ENCODE data around the gene PTPRH.
"Not testable (repeated sequence)": the region's sequence is repeated elsewhere in the genome, so short reads cannot be mapped to it uniquely, and the experiment has no call there.

PTPRH gene

DNA sequence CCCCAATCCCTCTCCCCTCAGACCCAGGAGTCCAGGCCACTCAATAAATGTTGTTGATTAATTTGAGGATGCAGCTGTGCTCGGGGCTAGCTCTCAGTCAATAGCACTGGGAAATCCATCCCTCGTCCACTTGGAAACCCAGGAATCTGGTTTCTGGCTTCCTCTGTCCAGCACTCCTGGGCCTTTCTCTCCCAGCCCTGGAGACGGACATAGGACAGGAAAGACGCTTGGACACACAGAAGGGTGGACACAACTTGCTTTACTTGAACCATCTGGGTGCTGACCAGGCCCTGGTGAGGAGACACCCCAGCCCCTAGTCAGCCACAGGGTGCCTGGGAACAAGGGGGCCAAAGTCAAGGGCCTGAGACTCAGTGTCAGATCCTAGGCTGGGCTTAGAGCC is 50.9 kb downstream of the PTPRH start:
- no peak for DNase-seq

DNA sequence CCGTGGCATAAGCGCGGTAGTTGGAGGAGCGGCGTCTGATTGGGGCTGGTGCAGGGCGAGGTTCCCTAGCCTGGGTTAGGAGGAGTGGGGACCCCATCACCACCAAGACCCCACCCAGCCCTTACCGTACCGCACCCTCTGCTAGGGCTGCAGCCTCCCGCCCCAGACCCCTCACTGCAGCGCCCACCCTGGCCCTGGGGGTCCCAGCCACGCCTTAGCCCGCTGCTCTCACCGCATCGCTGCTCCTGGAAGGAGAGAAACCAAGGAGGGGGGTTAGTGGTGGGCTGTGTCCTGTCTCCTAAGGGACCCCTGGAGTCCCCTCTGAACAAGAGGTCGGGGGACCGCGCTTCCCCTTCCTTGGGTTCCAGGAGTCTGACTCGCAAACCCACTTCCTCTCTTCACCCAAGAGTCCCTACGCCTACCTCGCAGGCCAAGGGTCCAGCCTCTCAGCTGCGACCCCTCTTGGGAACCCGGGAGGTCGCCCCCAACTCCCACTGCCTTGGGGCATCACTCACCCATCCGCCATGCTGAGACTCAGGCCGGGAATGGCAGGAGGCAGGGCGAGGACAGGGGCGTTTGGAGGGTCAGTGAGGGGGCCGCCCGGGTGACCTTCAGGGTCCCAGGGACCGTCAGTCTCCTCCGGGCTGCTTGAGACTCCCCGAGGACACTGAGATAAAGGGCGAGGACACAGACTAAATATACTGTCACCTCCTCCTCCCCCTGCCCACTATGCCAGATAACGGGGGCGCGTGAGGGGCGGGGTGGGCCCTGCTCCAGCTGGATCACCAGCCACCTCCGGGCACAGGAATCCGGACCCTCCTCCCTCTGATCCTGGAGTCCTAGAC is 52.0 kb downstream of the PTPRH start, which contains the start of gene TNNI3:
Gene TNNI3, minus strand, starts transcription at position 669 of the 845 bp plus-strand sequence. Its CDS starts 143 bp downstream, at position 526.
- no peak for DNase-seq

DNA sequence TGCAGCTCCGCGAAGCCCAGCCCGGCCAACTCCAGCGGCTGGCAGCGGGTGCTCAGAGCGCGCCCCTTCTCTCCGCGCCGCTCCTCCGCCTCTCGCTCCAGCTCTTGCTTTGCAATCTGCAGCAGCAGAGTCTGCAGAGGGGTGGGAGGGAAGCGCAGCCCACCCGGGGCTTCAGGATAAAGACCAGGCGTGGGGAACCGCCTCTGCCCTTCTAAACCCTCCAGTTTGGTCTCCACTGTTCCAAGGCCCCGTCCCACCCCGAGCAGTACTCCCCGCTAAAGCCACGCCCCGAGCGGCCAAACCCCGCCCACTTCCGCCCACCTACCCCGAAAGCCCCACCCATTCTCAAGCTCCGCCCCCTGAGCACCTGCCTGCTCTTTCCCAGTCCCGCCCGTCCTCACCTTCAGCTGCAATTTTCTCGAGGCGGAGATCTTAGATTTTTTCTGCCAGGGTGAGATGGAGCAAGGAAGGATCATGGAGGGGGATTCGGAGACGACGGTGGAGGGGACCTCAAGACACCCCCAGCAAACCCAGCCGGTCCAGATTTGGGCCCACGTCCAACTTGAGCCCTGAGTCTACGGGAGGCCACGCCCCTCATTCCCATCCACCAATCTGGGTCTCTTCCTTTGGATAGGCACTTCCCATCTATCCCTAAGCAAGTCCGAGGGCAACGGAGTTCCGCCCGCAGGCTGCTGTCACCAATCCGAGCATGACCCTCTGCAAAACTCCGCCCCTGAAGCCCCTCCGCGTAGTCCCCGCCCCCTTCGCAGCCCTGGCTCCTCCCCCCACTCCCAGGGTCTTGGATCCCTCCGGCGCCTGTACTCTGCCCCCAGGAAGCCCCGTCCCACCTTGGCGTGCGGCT is 52.9 kb downstream of the PTPRH start:
- DNase-seq: peak; percentile 93

DNA sequence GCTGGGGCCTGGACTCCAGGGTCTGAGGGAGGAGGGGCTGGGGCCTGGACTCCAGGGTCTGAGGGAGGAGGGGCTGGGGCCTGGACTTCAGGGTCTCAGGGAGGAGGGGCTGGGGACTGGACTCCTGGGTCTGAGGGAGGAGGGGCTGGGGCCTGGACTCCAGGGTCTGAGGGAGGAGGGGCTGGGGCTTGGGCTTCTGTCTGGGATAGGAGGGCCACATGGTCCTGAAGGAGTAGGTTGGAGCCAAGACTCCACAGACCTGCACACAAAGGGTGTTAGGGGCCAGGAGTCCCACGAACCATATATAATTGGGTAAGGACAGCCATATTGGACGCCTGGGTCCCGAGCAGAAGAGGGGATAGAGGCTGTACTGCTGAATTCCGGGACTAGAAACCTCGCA is 53.5 kb downstream of the PTPRH start:
- not testable (repeated sequence) for DNase-seq

DNA sequence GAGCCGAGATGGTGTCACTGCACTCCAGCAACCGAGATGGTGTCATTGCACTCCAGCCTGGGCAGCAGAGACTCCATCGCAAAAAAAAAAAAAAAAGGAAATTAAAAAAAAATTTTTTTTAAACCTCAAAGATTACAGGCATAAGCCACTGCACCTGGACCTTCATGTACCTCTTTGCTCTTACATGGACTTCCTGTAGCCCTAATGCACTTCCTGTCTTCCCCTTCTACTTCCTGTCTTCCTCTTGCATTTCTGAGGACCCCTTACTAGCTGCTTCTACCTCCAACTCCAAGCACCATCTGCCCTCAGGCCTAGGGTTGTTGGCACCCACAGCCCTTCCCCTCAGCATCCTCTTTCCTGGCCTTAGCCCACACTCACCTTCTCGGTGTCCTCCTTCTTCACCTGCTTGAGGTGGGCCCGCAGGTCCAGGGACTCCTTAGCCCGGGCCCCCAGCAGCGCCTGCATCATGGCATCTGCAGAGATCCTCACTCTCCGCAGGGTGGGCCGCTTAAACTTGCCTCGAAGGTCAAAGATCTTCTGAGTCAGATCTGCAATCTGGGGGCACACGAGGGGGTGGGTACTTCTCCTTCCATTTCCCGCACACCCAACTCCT is 55.5 kb downstream of the PTPRH start:
- DNase-seq: no peak

DNA sequence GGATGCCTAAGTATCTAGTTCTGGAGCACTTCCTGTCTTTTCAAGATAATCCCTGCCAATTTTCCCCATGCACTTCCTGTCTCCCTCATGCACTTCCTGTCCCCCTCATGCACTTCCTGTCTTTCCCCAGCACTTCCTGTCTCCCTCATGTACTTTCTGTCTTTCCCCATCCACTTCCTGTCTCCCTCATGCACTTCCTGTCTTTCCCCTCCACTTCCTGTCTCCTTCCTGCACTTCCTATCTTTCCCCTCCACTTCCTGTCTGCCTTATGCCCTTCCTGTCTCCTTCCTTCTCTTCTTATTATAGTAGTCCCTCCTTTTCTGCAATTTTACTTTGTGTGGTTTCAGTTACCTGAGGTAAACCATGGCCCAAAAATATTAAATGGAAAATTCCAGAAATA is 57.3 kb downstream of the PTPRH start:
- no peak for DNase-seq

DNA sequence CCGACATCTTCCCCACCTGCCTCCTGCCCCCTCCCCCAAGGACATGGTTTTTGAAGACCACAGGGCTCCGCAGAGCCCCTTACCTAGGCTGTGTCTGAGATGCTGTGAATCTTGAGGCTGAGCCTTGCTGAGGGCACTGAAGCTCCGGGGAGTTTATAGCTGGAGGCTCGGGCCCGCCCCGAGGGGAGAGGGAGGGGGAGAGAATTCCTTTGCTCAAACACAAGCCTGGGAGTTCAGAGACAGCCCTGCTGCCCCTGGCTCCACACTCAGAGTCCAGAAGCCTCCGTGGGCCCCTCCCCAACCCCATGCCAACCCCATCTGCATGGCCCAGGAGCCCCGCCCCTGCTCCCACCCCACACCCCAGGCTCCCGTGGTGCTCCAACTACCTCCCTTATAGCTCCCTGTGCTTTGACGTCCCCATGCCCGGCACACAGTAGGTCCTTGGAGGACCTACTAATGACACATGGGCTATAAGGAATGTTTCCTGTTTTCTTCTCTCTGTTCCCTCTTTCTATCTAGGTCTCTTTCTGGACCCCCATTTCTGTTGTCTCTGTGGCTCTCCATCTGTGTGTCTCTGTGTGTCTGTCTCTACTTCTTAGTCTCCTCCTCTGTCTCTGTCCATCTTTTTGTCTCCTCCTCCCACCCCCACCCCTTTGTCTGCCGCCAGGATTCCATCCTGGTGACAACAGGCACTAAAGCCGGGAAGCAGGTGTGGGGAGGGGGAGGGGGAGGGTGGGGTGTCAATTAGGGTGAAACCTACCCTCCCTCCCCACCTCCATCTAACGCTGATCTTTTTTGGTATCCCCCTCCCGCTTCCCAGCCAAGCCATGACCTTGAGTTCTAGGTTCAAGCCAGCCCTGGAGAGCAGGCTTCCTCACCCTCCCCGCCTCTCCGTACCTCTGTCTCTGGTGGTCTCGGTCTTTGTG is 60.0 kb downstream of the PTPRH start, which contains the start of gene TNNT1:
Gene TNNT1, minus strand, starts transcription at position 129 of the 926 bp plus-strand sequence. CDS start 2,049 bp downstream, outside the sequence.
- DNase-seq: no peak

DNA sequence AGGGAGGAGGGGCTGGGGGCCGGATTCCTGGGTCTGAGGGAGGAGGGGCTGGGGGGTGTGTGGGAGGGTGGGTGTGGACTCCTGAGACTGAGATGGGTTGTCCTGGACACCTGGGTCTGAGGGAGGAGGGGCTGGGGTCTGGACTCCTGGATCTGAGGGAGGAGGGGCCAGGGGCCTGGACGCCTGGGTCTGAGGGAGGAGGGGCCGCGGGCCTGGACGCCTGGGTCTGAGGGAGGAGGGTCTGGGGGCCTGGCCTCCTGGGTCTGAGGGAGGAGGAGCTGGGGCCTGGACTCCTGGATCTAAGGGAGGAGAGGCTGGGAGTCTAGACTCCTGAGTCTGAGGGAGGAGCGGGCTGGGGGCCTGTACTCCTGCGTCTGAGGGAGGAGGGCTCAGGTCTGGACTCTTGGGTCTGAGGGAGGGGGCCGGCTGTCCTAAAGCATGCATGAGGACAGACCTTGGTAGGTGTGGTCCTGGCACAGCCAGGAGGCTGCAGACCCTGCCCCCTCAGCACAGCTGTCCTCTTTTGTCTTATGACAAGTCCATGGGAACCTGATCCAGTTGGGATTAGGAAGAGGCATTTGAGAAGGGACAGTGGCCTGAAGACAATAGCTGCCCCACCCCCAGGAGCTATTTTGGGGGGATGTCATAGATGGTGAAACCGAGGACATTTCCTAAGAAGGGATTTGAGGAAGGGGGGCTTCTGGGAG is 61.6 kb downstream of the PTPRH start:
- no peak for DNase-seq

DNA sequence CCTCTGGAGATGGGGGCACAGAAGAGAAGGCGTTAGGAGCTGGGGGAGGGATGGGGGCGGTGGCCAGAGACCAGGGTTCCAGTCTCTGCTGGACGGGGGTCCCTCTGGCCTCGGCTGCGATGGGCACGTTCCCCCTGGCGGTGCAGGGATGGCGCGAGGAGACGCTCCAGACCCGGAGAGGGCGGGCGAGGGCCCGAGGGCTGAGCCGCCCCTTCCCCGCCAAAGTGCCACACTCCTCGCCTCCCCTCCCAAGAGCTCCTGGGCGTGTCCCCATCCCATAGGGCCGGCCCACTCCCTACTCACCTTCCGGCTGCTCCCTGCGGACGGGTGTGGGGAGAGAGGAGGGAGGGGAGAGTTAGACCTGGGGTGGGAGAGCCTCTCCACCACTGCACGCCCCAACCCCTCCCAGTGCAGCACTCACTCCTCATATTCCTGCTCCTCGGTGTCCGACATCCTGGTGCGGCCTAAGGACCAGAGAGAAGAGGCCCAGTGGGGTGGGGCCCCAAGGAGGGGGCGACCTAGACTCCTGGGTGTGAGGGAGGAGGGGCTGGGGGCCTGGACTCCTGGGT is 62.5 kb downstream of the PTPRH start:
- peak; percentile 78 for DNase-seq

DNA sequence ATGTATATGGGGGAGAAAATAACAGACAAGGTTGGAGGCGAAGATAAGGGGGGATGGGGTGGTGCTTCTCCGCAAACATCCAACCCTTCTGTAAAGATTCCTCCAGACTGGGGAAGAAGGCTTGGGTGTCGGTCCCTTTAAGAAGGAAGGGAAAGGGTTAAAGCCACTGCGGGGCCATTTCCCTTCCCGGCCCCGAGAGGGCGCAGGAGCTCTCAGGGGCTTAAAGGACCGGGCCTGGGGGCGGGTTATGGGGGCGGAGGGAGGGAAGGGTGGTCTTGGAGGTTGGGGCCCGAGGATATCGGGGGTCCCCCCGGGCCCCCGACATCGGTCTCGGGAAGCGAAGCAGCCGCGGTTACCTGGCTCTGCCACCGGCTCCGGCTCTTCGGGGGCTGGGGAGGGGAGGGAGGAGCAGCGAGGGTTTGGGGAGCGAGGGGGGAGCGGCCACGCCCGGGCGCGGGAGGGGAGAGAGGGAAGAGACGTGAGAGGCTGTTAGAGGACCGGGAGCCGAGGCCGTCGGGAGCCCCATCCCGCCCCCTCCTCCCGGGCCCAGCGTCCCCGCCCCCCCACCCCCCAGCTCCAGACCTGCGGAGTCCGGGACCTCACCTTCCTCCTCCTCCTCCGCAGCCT is 63.1 kb downstream of the PTPRH start:
- peak; percentile 26 for DNase-seq

DNA sequence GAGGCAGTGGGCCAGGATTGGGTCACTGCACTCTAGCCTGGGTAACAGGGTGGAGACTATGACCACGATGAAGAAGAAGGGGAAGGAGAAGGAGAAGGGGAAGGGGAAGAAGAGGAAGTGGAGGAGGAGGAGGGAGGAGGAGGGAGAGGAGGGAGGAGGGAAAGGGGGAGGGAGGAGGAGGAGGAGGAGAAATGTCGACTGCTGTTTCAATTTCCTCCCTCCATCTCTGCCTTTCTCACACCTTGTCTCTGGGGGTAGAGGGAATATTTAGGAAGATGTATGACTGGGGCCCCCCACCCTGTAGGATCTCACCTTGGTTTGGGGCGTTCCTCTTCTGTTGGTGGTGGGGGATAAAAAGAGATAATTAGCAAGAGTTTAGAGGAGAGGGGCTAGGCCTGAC is 64.1 kb downstream of the PTPRH start:
- no peak for DNase-seq

DNA sequence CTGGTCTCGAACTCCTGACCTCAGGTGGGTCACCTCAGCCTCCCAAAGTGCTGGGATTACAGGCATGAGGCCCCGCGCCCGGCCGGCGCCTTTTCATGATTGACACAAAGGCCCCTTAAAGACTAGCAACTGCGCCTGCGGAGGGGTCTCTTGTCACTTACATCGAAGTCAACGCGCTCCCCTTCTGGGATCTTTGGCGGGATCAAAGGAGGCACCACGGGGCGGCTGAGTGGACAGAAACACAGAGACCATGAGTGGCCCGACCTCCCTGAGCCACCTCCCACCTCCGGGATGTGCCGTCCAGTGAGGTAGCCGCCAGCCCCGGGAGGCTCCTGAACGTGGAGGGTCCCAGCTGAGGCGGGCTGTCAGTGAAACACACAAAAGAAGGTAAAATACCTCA is 67.6 kb downstream of the PTPRH start:
- DNase-seq: no peak

DNA sequence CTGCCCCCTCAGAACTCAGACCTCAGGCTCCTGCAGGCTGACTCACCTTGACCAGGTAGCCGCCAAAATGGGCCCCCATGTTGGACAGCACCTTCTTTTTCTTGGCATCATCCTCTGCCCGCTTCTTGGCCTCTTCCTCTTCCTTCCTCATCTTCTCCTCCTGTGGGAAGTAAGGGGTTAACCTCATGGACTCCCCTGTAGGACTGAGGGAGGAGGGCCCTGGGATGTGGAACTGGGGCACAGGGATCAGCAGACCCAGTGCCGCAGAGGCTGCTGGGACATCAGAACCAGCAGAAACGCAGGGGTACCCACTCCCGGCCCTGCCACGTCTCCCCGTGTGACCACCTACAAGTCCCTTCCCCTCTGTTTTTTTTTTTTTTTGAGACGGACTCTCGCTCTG is 71.4 kb downstream of the PTPRH start:
- DNase-seq: no peak

DNA sequence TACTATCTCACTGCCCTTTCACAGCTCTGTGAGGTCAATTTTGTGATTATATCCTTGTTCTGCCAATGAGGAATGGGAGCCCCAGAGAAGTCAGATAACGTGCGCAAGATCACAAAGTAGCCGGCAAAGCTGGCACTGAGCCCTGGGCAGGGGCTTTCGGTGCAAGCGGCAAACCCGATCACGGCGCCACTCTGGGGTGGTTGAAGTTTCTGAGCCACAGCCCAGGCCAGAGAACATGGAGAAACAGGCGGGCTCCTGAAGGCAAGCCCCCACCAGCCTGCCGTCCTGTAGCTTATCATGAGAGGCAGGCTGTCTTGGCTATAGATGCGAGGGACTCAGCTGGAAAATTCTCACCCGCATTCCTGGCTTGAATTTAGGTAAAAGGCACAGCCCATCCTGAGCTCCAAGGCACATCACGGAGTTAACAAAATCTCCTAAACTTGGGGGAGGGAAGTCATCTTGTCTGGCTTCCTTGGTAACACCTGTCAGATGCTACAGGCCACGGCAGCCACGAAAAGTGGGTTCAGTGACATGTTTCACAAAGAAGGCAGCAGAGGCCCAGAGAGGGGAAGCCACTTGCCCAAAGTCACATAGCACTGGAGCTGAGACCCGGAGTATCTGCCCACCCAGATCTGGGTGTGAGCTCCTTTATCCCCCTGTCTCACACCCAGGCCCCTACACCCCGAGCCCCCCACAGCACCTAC is 72.8 kb downstream of the PTPRH start:
- DNase-seq: no peak

DNA sequence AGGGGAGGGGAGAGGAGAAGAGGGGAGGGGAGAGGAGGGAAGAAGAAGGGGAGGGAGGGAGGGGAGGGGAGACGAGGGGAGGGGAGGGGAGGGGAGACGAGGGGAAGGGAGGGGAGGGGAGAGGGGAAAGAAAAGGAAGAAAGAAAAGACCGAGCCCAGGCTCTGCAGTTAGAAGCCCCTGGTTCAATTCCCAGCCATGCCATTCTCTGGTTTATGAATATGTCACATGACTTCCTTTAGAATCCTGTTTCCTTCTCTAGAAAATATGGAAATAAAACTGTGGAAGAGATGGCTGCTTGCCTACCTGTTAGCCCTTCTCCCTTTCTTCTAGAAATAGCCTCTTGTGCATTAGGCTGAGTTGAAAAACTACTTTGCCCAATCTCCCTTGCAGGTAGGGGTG is 74.6 kb downstream of the PTPRH start:
- no peak for DNase-seq

DNA sequence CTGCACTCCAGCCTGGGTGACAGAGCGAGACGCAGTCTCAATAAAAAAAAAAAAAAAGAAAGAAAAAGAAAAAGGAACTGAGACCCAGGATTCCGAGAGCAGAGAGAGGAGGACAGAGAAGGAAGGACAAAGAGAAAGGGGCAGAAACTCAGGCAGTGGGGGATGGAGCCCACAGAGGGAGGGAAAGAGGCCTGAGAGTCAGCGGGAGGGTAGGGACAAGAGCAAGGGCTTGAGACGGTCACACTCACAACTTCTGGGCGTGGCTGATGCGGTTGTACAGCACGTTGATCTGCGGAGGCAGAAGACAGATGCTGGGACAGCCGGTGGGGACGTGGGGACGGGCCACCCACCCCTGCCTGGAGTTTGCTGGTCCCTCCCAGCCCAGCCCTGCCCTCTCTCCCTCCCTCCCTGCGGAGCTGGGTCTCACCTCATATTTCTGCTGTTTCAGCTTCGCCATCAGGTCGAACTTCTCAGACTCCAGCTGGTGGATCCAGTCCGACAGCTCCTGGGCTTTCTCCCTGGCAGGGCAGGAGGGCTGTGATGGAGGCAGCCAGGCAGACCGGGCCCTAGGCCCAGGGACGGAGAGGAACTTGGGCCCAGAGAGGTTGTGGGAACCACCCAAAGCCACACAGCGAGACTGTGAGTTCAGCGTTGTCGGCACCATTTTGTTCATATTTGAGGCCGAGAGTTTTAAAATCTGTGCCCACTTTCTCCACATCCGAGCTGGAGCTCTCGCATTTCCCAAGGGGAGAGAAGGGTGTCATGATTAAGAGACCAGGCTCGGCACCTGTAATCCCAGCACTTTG is 75.5 kb downstream of the PTPRH start:
- no peak for DNase-seq

DNA sequence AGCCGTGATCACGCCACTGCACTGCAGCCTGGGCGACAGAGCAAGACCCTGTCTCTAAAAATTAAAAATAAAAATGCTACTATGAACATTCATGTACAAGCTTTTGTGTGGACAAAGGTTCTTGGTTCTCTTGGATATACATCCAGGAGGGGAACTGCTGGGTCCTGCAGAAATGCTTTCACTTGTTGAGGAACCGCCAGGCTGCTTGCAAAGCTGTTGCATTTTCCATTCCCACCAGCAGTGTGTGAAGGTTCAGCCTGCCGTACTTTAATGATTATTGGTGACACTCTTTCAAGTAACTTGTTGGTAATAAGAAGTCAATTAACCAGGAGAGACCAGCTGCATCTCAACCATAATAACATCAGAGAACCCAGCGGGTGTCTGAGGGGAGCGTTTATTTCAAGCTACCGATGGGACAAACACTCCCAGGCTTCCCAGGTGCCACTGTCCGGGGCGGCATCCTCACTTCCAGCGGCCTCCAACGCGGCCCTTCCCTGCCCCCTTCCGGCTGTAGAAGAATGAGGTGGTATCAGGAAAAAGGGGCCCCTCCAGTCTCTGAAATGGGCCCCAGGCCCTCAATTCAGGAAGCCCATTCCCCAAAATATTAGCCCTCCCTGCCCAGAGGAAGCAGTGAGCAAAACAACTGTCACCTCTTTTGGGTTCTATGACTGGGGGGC is 76.7 kb downstream of the PTPRH start:
- no peak for DNase-seq

DNA sequence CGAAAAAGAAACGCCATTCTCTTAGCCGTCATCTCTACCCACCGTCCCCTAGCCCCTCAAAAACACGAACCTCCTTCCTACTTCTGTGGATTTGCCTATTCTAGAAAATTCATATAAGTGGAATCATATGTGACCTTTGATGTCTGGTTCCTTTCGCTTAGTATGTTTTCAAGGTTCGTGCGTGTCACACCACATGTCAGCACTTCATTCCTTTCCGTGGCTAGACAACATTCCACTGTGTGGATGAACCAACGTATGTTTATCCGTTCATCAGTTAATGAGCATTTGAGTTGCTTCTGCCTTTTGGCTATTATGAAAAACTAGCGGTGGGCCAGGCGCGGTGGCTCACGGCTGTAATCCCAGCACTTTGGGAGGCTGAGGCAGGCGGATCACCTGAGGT is 77.9 kb downstream of the PTPRH start:
- DNase-seq: no peak

All from NCI-H526 treated with DMSO at 0.1 percent for 48 hours (cell line).